Suprapubic skin (tissue), 4 donors: ENCODE results near the gene MIA2. TPM values are rescaled to one million over a fixed set of nuclear protein-coding genes. Genes with fewer than 3 reads are reported as not detected.

Source experiments
- DNase-seq, 2 donors: peaks; one replicate each; pipeline ENCODE4 v3.0.0-alpha.2; 2019; ENCODE audit warnings: low spot score in 2 of 2
- H3K27ac ChIP-seq: fragments of 200-600 bp; sonication (generic); one replicate; pipeline ENCODE4 v1.5.1; 2019
- H3K27me3 ChIP-seq: fragments of 200-600 bp; sonication (generic); one replicate; pipeline ENCODE4 v1.5.1; 2019
- H3K36me3 ChIP-seq: fragments of 200-600 bp; sonication (generic); one replicate; pipeline ENCODE4 v1.5.1; 2019
- H3K4me1 ChIP-seq: fragments of 200-600 bp; sonication (generic); one replicate; pipeline ENCODE4 v1.5.1; 2019
- H3K4me3 ChIP-seq: fragments of 200-600 bp; sonication (generic); one replicate; pipeline ENCODE4 v1.5.1; 2019; ENCODE audit warnings: mild to moderate bottlenecking
- H3K9me3 ChIP-seq: fragments of 200-600 bp; sonication (generic); one replicate; pipeline ENCODE4 v1.5.1; 2019
- EP300 ChIP-seq: sonication (generic); formaldehyde crosslinking; IDR thresholded peaks from one replicate; pipeline ENCODE4 v1.6.1; 2017; ENCODE audit warnings: antibody characterized with exemption
- POLR2A ChIP-seq, 2 donors: fragments of 450-650 bp; IDR thresholded peaks; one replicate each; pipeline ENCODE4 v1.6.1; 2017; ENCODE audit warnings: antibody characterized with exemption in 2 of 2, mild to moderate bottlenecking in 2 of 2, moderate library complexity in 2 of 2
- POLR2AphosphoS5 ChIP-seq, 3 donors: sonication (generic); formaldehyde crosslinking; IDR thresholded peaks; one replicate each; pipeline ENCODE4 v1.6.1; 2017; ENCODE audit warnings: antibody characterized with exemption in 3 of 3
- WGBS: methylation state at CpG from one replicate; pipeline ENCODE4 v1.1.5; 2018; 5-methylcytosine and 5-hydroxymethylcytosine counted together
- total RNA-seq, 4 donors: library from RNA; depleted of rRNA; stranded (reverse); fragments of >200 nt; gene quantifications; one replicate each; pipeline ENCODE4 v1.1.0, GENCODE V29; 2016
- TF ChIP-seq, protein P1 (sequence below), 2 donors: fragments of 200-600 bp in 1 of 2; fragments of 450-650 bp in 1 of 2; sonication (generic) in 1 of 2; IDR thresholded peaks; one replicate each; pipeline ENCODE4 v1.5.1; 2016 to 2019; ENCODE audit warnings: antibody characterized with exemption in 2 of 2, mild to moderate bottlenecking in 1 of 2, moderate library complexity in 1 of 2

The MIA2 gene, protein sequence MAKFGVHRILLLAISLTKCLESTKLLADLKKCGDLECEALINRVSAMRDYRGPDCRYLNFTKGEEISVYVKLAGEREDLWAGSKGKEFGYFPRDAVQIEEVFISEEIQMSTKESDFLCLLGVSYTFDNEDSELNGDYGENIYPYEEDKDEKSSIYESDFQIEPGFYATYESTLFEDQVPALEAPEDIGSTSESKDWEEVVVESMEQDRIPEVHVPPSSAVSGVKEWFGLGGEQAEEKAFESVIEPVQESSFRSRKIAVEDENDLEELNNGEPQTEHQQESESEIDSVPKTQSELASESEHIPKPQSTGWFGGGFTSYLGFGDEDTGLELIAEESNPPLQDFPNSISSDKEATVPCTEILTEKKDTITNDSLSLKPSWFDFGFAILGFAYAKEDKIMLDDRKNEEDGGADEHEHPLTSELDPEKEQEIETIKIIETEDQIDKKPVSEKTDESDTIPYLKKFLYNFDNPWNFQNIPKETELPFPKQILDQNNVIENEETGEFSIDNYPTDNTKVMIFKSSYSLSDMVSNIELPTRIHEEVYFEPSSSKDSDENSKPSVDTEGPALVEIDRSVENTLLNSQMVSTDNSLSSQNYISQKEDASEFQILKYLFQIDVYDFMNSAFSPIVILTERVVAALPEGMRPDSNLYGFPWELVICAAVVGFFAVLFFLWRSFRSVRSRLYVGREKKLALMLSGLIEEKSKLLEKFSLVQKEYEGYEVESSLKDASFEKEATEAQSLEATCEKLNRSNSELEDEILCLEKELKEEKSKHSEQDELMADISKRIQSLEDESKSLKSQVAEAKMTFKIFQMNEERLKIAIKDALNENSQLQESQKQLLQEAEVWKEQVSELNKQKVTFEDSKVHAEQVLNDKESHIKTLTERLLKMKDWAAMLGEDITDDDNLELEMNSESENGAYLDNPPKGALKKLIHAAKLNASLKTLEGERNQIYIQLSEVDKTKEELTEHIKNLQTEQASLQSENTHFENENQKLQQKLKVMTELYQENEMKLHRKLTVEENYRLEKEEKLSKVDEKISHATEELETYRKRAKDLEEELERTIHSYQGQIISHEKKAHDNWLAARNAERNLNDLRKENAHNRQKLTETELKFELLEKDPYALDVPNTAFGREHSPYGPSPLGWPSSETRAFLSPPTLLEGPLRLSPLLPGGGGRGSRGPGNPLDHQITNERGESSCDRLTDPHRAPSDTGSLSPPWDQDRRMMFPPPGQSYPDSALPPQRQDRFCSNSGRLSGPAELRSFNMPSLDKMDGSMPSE (N-terminal part only)
- total RNA-seq: 10 to 100 TPM; 15.3 to 19.4 (median 18.0) TPM

DNA sequence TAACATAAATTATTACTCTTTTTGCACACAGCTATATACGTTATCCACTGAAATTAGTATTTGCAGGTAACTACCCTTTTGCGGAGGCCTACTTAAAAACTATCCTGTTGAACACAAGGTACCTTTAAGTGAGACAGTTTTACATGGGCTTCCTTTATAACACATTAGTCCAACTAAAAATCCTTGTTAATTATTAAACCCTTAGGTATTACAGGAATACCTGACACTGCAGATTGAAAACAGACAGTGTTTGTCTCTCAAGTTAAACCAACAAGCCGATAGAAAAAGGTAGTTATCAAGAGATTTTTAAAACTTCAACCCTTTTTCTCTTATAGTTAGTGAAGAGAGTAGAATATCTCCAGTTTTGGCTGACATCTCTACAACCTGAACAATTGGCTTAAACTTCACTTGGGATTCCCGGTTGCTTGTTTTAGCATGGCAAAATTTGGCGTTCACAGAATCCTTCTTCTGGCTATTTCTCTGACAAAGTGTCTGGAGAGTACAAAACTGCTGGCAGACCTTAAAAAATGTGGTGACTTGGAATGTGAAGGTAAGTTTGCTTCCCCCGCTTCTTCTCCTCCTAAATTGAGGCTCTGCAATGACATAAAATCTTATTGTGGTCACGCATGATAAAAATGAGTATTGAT, at the start of gene MIA2:
Gene MIA2, plus strand, starts transcription at position 236 of the 647 bp plus-strand sequence. Its CDS starts 200 bp downstream, at position 436.
- Histone ChIP-seq H3K27me3 (no peaks in the 10 kb centered on the region), H3K4me1 (no peaks in the 10 kb centered on the region), H3K27ac (no peak within 1 kb of the TSS), H3K9me3 (no peaks in the 10 kb centered on the region), H3K36me3 (no peaks in the 10 kb centered on the region), H3K4me3 (no peak within 1 kb of the TSS)
- no peak for DNase-seq
- no peak for TF ChIP-seq EP300
- TF ChIP-seq, protein P1, sequence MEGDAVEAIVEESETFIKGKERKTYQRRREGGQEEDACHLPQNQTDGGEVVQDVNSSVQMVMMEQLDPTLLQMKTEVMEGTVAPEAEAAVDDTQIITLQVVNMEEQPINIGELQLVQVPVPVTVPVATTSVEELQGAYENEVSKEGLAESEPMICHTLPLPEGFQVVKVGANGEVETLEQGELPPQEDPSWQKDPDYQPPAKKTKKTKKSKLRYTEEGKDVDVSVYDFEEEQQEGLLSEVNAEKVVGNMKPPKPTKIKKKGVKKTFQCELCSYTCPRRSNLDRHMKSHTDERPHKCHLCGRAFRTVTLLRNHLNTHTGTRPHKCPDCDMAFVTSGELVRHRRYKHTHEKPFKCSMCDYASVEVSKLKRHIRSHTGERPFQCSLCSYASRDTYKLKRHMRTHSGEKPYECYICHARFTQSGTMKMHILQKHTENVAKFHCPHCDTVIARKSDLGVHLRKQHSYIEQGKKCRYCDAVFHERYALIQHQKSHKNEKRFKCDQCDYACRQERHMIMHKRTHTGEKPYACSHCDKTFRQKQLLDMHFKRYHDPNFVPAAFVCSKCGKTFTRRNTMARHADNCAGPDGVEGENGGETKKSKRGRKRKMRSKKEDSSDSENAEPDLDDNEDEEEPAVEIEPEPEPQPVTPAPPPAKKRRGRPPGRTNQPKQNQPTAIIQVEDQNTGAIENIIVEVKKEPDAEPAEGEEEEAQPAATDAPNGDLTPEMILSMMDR (IDR thresholded peaks at IDR 0.05): no peak
- no peak for TF ChIP-seq POLR2A (IDR thresholded peaks at IDR 0.05)
- TF ChIP-seq POLR2AphosphoS5 (IDR thresholded peaks at IDR 0.05): no peak
- WGBS: 78% methylated on average over 7 of the region's 7 CpGs

DNA sequence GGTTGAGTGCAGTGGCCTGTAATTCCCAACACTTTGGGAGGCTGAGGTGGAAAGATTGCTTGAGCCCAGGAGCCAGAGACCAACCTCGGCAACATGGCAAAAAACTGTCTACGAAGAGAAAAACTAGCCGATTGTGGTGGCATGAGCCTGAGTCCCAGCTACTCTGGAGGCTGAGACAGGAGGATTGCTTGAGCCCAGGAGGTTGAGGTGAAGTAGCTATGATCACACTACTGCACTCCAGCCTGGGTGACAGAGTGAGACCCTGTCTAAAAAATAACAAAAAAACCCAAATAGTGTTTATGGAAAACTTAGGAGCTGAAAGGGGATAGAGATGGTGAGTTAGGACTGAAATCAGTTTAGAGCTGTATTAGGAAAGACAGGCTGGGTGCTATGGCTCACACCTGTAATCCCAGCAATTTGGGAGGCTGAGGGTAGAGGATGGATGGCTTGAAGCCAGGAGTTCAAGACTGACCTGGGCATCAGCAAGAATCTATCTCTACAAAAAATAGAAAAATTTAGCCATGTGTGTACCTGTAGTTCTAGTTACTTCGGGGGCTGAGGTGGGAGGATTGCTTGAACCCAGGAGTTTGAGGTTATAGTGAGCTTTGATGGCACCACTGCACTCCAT, 49.0 kb upstream of the MIA2 start:
- H3K36me3 ChIP-seq: peaks cover 39% of the 10 kb centered on the region
- H3K4me1 ChIP-seq: peaks cover 4% of the 10 kb centered on the region
- DNase-seq: no peak
- H3K27me3 ChIP-seq: no peaks in the 10 kb centered on the region
- no peak for TF ChIP-seq EP300
- 96% methylated on average over 4 of the region's 4 CpGs for WGBS
- H3K27ac ChIP-seq: no peak overlapping the region
- no peak overlapping the region for H3K4me3 ChIP-seq
- H3K9me3 ChIP-seq: no peaks in the 10 kb centered on the region

DNA sequence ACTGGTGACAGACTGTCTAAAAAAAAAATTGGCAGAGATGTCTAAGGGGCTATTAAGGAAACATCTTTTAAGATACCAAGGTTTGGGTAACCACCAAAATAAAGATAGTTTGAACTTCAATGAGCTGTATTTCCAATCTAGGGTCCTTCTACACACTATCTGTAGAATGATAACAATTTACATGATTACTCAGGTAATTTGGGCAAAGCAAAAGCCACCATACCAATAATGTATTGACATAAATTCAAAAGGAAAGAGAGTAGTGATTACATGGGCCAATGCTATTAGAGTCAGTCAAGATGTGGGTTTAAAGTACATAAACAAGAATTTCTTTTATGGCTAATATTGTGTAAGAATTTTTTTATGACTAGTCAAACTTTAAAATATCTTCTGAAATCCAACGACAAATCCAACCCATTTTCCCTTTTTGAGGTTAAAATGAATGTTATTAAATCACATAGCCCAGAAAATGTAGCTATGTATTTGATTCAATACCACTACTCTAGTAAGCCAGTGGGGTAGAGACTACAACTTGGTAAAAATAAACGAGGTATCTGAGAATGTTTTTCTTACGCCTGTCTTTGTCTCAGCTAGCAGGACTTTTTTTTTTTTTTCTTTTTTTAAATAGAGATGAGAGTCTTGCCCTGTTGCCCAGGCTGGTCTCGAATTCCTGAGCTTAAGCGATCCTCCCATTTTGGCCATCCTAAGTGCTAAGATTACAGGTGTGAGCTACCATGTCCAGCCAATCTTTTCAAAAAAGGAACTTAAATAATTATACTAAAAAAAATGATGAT, 48.3 kb upstream of the MIA2 start:
- H3K9me3 ChIP-seq: no peaks in the 10 kb centered on the region
- no peak overlapping the region for H3K27ac ChIP-seq
- peaks cover 4% of the 10 kb centered on the region for H3K4me1 ChIP-seq
- no peak overlapping the region for H3K4me3 ChIP-seq
- no peak for DNase-seq
- peaks cover 31% of the 10 kb centered on the region for H3K36me3 ChIP-seq
- TF ChIP-seq POLR2AphosphoS5 (IDR thresholded peaks at IDR 0.05) (no peak), POLR2A (IDR thresholded peaks at IDR 0.05) (no peak), EP300 (no peak)
- TF ChIP-seq, protein P1 (IDR thresholded peaks at IDR 0.05): no peak
- WGBS: 93% methylated on average over 5 of the region's 5 CpGs
- H3K27me3 ChIP-seq: no peaks in the 10 kb centered on the region

DNA sequence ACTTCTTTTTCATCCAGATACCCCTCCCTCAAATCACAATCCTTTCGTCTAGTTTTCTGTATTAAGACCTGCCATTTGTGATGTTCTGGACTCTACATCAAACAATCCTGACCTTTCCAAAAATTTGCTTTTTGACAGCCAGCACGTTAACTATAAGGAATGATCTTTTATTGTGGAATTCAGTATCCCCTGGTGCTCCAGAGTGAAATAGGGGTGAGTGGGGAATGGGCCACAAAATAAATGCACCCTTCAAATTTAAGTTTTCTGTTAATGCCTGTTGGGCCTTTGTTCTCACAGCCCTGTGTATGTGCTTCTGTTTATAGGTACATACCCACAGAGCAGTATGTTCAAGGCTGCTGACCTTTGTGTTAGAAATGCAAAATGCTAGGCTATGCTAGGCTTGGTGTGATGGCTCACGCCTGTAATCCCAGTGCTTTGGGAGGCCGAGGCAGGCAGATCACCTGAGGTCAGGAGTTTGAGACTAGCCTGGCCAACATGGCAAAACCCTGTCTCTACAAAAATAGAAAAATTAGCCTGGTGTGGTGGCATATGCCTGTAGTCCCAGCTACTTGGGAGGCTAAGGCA, 46.7 kb upstream of the MIA2 start:
- no peaks in the 10 kb centered on the region for H3K27me3 ChIP-seq
- peaks cover 17% of the 10 kb centered on the region for H3K36me3 ChIP-seq
- TF ChIP-seq POLR2AphosphoS5 (IDR thresholded peaks at IDR 0.05): no peak
- TF ChIP-seq, protein P1 (IDR thresholded peaks at IDR 0.05): no peak
- no peak for TF ChIP-seq EP300
- TF ChIP-seq POLR2A (IDR thresholded peaks at IDR 0.05): no peak
- WGBS: 89% methylated on average over 4 of the region's 4 CpGs
- H3K4me1 ChIP-seq: peaks cover 4% of the 10 kb centered on the region
- no peak overlapping the region for H3K27ac ChIP-seq
- no peaks in the 10 kb centered on the region for H3K9me3 ChIP-seq
- H3K4me3 ChIP-seq: no peak overlapping the region
- DNase-seq: no peak
